Liver (tissue), 3 donors: Measurements from ENCODE around the gene CMTM6.

Source experiments
- ATF3 ChIP-seq: IDR thresholded peaks from 2 replicates; pipeline ENCODE4 v1.6.1; 2016; ENCODE audit warnings: antibody characterized with exemption
- CTCF ChIP-seq: fragments of 150-350 bp; IDR thresholded peaks from 2 replicates; pipeline ENCODE4 v1.5.1; 2017; ENCODE audit warnings: improper control_type of control experiment, low read depth, low read length; ENCODE audit not compliant: missing input control
- FOXA1 ChIP-seq: IDR thresholded peaks from 2 replicates; pipeline ENCODE4 v1.6.1; 2016; ENCODE audit warnings: antibody characterized with exemption
- GABPA ChIP-seq, 2 donors: IDR thresholded peaks in 1 of 2; conservative IDR thresholded peaks in 1 of 2; 2 replicates each; pipeline ENCODE4 v1.6.1; 2016; ENCODE audit warnings: antibody characterized with exemption in 2 of 2, mild to moderate bottlenecking in 1 of 2, moderate library complexity in 1 of 2
- JUND ChIP-seq, 2 donors: IDR thresholded peaks; 2 replicates each; pipeline ENCODE4 v1.6.1; 2016; ENCODE audit warnings: antibody characterized with exemption in 2 of 2
- NR2F2 ChIP-seq: IDR thresholded peaks from 2 replicates; pipeline ENCODE4 v1.6.1; 2016; ENCODE audit warnings: antibody characterized with exemption
- RAD21 ChIP-seq, 2 donors: IDR thresholded peaks; 2 replicates each; pipeline ENCODE4 v1.6.1; 2016; ENCODE audit warnings: antibody characterized with exemption in 2 of 2, mild to moderate bottlenecking in 2 of 2
- REST ChIP-seq: IDR thresholded peaks from 2 replicates; pipeline ENCODE4 v1.6.1; 2016; ENCODE audit warnings: antibody characterized with exemption, mild to moderate bottlenecking
- RXRA ChIP-seq, 2 donors: IDR thresholded peaks; 2 replicates each; pipeline ENCODE4 v1.6.1; 2017 to 2018; ENCODE audit warnings: antibody characterized with exemption in 2 of 2, mild to moderate bottlenecking in 1 of 2
- TAF1 ChIP-seq: conservative IDR thresholded peaks from 2 replicates; pipeline ENCODE4 v1.6.1; 2016; ENCODE audit warnings: antibody characterized with exemption, mild to moderate bottlenecking
- YY1 ChIP-seq: IDR thresholded peaks from 2 replicates; pipeline ENCODE4 v1.6.1; 2016; ENCODE audit warnings: antibody characterized with exemption, mild to moderate bottlenecking
- TF ChIP-seq, protein P1 (sequence below): IDR thresholded peaks from 2 replicates; pipeline ENCODE4 v1.6.1; 2016; ENCODE audit warnings: antibody characterized with exemption
- TF ChIP-seq, protein P2 (sequence below): IDR thresholded peaks from 2 replicates; pipeline ENCODE4 v1.6.1; 2016; ENCODE audit warnings: antibody characterized with exemption
- donor health status: healthy.
- donor health status: healthy.

DNA sequence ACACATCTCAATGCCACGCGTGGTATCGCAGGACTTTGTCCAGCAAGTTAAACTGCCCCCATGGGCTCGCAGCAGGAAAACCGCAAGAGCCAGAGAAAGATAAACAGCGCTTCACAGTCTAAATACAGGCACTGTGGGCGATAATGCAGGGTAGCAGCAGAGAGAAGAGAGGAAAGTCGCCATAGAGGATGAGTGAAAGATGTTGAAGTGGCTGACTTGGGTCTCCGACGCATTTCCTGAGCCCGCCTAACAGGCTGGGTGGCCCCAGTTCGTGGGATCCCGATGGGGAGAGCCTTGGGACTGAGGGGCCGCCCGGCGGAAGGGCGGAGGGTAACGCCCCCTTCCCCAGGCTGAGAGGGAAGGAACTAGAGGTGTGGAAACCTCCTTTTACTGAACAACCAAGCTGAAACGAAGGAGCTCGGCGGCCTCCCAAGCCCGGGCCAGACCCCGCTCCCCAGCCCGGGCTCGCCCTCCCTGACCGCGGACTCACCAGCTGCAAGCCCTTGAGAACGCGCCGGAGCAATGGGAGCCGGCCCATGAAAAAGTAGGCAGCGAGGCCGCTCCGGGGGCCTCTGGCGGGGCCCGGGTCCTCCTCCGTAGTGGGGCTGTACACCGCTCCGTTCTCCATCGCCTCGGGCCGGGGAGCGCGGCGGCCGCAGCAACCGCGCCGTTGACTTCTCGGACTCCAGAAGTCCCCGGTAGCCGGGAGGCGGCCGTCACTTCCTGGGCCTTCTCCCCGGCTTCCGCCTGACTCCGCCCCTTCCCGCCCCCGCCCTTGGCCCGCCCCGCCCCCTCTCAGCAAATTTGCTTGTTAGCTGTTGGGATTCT, at the start of gene CMTM6:
- no peak for TF ChIP-seq CTCF
- TF ChIP-seq RAD21 (IDR thresholded peaks at IDR 0.05) = peak in 1 of 2 donors; percentile 37
- TF ChIP-seq, protein P1, sequence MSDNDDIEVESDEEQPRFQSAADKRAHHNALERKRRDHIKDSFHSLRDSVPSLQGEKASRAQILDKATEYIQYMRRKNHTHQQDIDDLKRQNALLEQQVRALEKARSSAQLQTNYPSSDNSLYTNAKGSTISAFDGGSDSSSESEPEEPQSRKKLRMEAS = no peak
- TF ChIP-seq GABPA (IDR thresholded peaks at IDR 0.05 in 1 of 2, conservative IDR thresholded peaks at IDR 0.05 in 1 of 2) = peak; percentile 28 to 53
- peak; percentile 8 to 37 for TF ChIP-seq RXRA (IDR thresholded peaks at IDR 0.05)
- peak; percentile 61 for TF ChIP-seq TAF1
- TF ChIP-seq REST = peak; percentile 6
- peak; percentile 72 for TF ChIP-seq YY1
- no peak for TF ChIP-seq ATF3
- TF ChIP-seq NR2F2 = no peak
- TF ChIP-seq JUND (IDR thresholded peaks at IDR 0.05) = no peak
- TF ChIP-seq, protein P2, sequence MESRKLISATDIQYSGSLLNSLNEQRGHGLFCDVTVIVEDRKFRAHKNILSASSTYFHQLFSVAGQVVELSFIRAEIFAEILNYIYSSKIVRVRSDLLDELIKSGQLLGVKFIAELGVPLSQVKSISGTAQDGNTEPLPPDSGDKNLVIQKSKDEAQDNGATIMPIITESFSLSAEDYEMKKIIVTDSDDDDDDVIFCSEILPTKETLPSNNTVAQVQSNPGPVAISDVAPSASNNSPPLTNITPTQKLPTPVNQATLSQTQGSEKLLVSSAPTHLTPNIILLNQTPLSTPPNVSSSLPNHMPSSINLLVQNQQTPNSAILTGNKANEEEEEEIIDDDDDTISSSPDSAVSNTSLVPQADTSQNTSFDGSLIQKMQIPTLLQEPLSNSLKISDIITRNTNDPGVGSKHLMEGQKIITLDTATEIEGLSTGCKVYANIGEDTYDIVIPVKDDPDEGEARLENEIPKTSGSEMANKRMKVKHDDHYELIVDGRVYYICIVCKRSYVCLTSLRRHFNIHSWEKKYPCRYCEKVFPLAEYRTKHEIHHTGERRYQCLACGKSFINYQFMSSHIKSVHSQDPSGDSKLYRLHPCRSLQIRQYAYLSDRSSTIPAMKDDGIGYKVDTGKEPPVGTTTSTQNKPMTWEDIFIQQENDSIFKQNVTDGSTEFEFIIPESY = no peak
- no peak for TF ChIP-seq FOXA1
